ENCODE results near the gene PHF21B.
"Not testable (repeated sequence)": the region's sequence is repeated elsewhere in the genome, so short reads cannot be mapped to it uniquely, and the experiment has no call there.

PHF21B gene

DNA sequence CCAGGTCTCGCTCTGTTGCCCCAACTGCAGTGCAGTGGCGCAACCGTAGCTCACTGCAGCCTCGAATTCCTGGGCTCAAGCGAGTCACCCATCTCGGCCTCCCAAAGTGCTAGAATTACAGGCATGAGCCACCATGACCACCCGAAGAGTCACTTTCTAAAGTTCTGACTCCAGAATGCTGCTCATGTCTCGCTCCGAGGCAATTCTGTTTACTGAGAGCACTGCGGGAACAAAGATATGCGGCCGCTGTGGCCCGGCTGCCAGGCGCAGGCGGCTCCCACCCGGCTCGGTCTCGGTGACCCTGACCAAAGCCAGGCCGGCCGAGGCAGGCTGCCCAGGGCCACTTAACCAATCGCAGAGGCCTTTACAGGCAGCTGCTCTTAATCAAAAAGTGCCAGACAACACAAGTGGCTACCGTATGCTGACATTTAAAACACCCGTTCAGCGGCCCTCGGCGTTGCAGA is 78.7 kb downstream of the PHF21B start:
- DNase-seq = no peak

DNA sequence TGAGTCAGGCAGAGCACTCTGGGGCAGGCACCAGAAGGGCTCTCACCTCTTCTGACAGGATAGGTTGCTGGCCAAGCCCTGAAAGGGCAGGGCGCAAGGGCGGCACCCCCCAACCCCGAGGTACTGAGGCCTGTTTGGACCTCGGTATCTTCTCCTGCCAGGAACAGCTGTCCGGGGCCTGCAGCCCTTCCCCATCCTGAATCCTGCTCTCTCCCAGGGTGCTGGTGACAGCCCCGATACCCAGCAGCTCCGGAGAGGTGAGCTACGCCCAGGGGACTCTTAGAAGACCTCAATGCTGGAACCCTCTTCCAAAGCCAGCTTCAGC is 79.1 kb downstream of the PHF21B start:
- no peak for DNase-seq

DNA sequence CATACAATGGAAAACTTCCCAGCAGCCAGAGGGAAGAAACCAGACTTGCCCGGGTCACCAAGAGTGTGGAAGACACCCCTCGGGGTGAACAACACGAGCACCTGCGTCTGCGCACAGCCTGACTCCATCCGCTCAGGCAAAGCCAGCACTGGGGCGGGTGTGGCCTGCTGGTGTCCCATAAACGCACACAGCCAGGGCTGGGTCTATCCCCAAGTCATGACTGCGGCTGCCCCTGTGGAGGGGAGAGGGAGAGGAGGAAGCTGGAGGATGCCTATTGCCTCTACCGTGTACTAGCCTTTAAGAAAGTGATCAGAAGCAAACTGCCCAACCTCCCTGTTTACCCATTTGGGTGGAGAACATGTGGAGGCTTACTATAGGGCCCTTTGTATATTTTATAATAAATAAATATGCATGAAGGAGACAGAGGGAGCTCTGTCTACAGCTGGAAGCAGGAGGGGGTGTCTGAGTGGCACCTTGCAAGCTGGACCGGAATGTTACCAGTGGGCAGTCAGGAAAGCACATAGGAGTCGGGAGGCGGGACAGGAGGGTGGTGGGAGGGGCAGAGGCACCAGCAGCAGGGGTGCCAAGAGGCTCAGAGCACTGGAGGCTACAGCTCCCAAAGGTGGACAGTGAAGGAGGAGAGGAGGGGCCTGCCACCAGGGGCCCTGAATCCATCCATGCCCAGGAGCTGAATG is 79.6 kb downstream of the PHF21B start:
- no peak for DNase-seq

DNA sequence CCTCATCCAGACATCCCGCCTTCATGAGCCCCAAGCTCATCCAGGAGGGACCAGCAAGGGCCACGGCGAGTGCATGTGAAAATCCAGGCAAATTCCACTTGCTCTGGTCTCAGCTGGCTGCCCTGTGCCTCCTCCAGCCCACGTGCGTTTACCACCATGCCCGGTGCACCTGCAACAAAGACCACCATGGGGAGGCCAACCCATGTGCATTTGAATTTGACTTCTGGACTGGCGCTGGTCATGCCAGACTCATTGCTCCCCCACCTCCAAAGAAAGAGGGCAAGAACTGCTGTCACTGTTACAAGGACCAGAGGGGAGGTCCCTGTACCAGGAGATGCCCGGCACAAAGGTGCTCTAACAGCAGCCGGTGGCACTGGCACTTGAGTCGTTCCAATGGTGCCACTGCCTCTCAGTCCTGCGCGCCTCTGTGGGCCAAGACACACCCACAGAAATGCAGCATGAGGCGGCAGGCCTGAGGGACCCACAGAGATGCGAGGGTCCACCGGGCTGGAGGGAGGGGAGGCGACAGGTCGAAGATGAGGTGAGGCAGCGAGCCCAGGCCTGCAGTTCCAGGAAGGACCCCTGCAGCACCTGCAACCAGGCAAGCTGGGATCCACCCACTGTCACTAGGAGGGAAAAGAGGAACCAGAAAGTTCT is 80.3 kb downstream of the PHF21B start:
- no peak for DNase-seq

- DNase-seq = no peak
These were observed 81.0 kb downstream of the PHF21B start for GRCh38 chr22:44928711-44929358.

- DNase-seq = no peak
These were observed 81.7 kb downstream of the PHF21B start for GRCh38 chr22:44928136-44928463.

DNA sequence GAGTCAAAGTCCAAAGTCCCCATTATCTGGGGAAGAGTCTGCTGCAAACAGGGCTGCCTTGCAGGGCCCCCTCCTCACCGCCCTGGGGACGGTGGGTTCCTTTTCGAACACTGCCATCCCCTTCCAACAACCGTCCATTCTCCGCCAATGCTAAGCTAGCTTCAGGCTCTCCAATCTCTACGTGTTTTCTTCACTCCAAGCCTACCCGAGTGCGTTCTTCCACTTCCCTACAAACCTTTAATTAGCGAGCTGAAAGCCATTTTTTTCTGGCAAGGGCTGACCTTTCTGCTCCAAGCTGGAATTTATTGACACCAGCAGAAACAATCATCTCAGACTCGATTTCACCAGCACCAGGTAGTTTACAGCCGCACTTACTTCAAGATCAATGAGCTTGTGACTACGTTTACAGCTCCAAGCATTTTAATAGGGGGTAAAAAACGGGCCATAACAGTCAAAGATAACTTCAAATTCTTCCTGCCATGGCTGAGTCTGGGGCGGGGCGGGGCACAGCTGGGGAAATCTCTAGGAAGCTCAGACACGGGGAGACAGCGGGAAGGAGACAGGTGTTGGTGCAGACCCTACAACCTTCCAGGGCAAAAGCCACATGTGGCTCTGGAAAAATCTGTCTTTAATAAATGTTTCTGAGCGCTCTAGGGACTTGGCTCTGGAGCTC is 82.2 kb downstream of the PHF21B start:
- DNase-seq = no peak

DNA sequence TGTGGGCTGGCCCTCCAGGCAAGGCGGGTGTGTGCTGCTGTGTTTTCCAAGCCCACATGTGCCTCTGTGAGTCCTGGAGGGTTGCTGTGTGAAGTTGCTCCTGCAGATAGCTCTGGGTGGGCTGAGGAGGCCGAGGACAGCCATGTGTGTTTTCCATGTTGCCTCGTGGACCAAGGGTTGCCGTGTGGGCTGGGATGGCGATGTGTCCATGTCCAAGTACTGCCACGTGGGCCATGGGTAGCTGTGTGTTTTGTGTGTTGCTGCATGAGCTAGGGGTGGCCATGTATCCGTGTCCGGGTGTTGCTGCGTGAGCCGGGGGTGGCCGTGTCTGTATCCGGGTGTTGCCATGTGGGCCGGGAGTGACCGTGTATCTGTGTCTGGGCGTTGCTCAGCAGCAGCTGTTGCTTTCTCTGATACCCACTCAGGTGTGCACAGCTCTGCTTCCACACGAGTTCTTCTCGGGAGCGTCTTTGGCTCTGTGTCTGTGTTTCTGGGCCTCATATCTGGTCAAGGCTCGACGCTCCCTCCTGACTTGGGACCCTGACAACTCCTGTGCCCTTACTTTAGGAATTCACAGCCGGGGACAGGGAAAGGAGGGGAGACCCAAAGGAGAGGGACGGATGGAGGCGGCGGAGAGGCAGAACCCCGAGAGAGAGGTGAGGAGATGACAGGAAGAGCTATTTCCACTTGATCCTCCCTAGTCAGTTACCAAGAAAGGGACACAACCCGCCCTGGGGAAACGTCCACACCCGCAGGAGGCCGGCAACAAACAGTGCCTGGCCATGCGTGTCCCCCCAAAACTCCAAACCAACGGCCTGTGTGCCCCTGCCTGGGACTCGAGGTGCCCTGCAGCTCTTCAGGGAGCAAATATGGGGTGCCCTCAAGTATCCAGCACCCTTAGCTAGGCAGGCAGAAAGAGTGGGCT is 83.1 kb downstream of the PHF21B start:
- no peak for DNase-seq

DNA sequence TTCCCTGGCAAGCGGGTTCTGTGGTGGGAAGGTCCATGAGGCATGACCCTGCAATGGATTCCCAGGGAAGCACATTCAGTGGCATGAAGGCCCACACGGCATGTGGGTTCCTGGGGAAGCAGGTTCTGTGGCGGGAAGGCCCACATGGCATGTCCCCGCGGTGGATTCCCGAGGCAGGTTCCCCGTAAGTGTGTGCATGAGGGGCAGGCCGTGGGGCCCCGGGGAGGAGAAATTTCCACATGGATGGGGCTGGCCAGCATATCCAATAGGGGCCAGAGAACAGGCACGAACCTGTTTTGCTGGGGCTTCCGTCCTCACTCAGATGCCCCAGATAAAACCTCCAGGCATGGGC is 83.7 kb downstream of the PHF21B start:
- no peak for DNase-seq

DNA sequence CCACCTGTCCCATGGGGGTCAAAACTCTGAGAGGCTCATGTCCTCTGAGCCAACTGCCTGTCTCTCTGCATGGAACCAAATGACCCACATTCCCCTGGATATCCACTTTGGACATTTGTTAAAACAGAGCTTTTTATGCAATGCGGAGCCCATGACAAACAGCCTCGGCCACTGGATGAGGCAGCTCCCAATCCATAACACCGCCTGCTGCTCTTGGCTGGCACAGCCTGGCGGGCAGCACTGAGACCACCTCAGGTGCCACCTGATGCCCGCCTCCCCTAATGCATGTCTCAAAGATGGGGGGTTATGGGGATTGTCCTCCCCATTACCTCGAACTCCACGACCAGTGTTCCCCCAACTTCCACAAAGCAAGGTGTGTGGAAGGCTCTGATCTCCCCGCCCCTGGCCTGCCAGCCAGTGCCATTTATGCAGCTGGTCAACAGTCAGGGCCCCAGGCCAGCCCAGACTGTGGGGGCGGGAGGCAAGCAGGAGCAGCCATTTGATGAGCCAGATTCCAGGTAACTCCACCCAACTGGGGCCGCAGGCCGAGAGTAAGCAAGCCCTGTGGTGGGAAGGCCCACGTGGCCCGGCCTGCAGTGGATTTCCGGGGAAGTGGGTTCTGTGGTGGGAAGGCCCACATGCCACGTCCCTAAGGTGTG is 84.2 kb downstream of the PHF21B start:
- no peak for DNase-seq

GRCh38 chr22:44924710-44925109 is 85.1 kb downstream of the PHF21B start:
- no peak for DNase-seq

DNA sequence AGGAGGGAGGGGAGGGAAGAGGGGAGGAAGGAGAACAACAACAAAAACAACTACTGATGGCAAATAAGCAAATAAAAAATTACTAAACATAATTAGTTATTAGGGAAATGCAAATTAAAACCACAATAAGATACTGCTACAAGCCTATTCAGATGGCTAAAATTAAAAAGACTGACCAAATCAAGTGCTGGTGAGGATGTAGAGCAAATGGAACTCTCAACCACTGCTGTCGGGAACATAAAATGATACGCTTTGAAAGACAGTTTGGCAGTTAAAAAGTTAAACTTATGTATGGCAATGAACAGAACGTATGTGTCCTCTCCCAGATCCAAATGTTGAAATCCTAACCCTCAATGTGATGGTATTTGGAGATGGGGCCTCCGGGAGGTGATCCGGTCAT is 85.7 kb downstream of the PHF21B start:
- DNase-seq = no peak

DNA sequence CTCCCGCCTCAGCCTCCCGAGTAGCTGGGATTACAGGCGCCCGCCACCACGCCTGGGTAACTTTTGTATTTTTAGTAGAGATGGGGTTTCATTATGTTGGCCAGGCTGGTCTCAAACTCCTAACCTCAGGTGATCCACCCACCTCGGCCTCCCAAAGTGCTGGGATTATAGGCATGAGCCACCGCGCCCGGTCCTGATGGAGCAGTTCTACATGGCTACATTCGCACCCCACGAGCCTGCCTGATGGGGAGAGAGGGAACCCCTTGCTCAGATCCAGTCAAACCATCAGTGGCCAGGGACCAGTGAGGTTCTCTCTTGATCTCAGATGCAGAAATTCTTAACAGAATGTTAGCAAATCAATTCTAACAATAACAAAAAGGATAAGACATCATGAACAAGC is 88.0 kb downstream of the PHF21B start:
- DNase-seq = not testable (repeated sequence)

DNA sequence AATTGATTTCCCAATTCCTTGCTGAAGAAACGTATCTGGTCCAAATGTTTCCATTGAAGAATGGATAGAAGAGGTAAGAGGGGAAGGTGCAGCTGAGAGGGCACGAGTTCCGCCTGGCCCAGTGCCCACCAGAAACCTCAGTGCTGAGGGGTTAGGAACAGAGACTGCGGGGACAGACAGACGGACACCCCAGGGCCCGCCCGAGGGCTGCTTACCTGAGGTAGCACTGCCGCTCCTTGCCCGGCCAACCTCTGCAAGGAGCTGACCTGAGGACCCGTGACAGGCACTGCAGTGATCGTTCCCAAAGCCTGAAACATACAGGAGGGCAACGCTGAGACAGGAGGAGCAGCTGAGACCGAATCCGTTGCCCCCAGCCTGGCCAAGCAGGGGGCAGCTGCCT is 89.6 kb downstream of the PHF21B start:
- no peak for DNase-seq

DNA sequence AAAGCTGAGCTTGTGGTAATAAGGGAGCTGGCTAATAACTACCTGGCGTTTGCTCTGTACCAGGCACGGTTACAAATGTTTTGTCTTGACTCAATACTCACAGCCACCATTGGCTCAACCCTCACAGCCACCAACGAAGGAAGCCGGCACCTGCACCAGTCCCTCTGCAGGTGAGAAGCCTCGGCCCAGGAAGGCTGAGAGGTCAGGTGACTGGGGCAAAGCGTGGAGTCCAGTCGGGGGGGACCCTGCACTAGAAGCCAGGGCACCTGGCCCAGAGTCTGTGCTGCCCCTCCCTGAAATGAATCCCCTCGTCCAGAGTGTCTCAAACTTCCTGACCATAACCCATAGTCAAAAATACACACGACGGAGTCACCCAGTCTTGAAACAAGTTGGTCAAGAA is 90.1 kb downstream of the PHF21B start:
- DNase-seq = no peak

GRCh38 chr22:44918925-44919392 is 90.8 kb downstream of the PHF21B start:
- no peak for DNase-seq

- no peak for DNase-seq
These were observed 91.5 kb downstream of the PHF21B start for GRCh38 chr22:44918166-44918924.

- DNase-seq = no peak
These were observed 92.2 kb downstream of the PHF21B start for GRCh38 chr22:44917372-44918165.

DNA sequence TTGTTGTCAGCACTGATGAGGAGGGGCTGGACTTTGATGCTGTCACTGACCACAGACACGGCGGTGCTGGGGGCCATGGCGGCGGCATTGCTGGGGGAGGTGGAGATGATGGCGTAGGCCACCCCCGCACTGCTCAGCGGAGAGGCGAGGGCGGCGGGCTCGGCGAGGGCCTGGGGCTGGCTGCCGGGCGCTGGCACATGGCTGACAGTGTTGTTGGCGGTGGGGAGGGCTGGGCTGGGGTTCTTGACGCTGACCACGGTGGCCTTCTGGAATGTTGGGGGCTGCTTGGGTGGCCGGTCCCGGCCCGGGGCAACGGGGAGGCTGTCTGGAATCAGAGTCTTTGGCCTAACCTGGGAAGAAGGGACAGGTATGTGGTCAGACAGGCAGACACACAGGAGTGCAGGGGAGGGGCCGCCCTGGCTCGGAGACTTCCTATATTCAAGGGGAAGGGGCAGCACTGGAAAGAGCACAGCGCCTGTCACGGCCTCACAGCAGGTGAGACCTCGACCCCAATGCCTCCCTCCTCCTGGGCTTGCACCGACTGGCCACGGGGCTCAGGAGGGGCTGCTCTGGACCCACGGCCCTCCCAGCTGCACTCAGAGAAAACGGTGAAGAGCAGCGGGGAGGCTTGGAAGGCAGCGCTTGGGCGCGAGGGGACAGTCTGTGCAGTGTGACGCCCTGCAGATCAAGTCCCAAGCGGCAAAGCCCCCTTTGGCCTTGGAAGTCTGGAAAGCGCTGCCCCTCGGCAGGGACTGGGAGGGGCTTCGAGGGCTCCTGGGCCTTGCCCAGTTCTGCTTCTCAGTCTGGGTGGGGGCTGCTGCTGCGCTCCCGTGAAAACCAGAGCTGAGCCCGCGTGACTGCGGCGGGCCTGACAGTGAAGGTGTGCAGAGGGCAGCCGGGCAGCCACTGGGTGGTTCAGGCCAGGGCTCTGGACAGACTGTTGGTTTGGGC is 93.2 kb downstream of the PHF21B start:
- DNase-seq = no peak

Measured in T-helper 9 cell (primary cell).